ENCODE results near the gene SEMA6B.
"Not testable (repeated sequence)": the region's sequence is repeated elsewhere in the genome, so short reads cannot be mapped to it uniquely, and the experiment has no call there.

Gene SEMA6B

DNA sequence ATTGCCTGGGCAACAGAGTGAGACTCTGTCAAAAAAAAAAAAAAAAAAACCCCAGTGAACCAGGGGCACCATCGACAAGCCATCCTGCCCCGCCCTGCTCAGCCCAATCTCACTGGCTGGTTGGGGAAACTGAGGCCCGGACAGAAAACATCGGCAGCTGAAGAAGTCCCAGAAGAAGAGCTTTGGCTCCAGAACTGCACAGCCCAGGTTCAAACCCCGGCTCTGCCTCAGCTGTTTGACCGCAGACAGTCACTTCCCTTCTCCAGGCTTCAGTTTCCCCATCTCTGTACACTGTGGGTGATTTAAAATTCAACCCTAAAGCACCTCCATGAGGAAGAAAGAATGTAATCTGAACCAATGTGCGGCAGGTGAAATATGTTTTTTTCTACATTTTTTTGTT is 9.4 kb upstream of the SEMA6B start:
- Mint-ChIP-seq H3K9me3 (ENCODE audit: low read depth) (no peaks in the 10 kb centered on the region), H3K4me1 (ENCODE audit: low read depth) (no peaks in the 10 kb centered on the region), H3K27ac (no peak overlapping the region), H3K4me3 (no peak overlapping the region), H3K36me3 (no peaks in the 10 kb centered on the region), H3K27me3 (no peaks in the 10 kb centered on the region)

- Mint-ChIP-seq H3K9me3 (ENCODE audit: low read depth) (no peaks in the 10 kb centered on the region), H3K27me3 (no peaks in the 10 kb centered on the region), H3K36me3 (no peaks in the 10 kb centered on the region), H3K4me1 (ENCODE audit: low read depth) (no peaks in the 10 kb centered on the region), H3K4me3 (no peak overlapping the region), H3K27ac (no peak overlapping the region)
Observed at GRCh38 chr19:4567584-4568071, 8.1 kb upstream of the SEMA6B start.

DNA sequence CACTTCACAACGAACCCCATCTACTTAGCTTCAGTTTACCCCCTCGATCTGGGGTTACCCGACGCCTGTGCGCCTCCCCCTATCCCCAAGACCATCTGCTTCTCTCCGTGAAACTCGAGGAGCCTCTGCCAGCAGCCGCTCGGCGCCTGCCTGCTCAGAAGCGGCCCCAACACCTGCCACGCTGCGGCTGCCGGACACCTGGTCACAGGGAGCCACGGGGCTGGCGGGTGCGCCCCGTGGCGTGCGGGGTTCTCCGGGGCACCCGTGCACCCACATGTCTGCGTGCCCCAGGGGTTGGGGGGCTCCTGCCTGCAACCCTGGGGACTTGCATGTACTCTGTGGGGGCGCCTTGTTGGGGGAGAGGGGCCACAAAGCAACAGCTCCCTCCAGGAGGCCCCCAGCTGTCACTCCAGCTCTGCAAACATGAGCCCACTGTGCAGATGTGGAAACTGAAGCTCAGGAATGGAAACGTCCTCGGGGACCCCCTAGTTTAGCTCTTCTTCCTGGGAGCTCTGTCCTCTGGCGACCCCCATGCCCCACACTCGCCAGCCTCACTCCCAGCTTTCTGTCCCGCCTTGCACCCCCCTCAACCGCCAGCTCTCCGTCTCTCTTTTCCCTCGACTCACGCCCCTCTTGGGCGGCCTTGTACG is 7.0 kb upstream of the SEMA6B start:
- Mint-ChIP-seq H3K27me3 (no peaks in the 10 kb centered on the region), H3K4me3 (no peak overlapping the region), H3K9me3 (ENCODE audit: low read depth) (no peaks in the 10 kb centered on the region), H3K4me1 (ENCODE audit: low read depth) (no peaks in the 10 kb centered on the region), H3K27ac (no peak overlapping the region), H3K36me3 (no peaks in the 10 kb centered on the region)

- H3K36me3 Mint-ChIP-seq; H3K27ac Mint-ChIP-seq; H3K9me3 Mint-ChIP-seq (ENCODE audit: low read depth); H3K27me3 Mint-ChIP-seq; H3K4me1 Mint-ChIP-seq (ENCODE audit: low read depth); H3K4me3 Mint-ChIP-seq: not testable (repeated sequence)
Observed at GRCh38 chr19:4563562-4563961, 4.1 kb upstream of the SEMA6B start.

DNA sequence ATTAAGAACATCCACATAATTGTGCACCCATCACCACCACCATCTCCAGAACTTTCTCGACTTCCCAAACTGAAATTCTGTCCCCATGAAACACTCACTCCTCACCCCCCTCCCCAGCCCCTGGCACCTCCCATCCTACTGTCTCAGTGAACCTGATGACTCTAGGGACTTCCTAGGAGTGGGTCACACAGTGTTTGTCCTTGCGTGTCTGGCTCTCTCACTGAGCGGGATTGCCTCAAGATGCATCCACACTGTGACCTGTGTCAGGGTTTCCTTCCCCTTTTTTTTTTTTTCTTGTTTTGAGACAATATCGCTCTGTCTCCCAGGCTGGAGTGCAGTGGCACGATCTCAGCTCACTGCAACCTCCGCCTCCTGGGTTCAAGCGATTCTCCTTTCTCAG is 2.6 kb upstream of the SEMA6B start:
- not testable (repeated sequence) for H3K4me3 Mint-ChIP-seq; H3K27ac Mint-ChIP-seq; H3K9me3 Mint-ChIP-seq (ENCODE audit: low read depth); H3K36me3 Mint-ChIP-seq; H3K27me3 Mint-ChIP-seq; H3K4me1 Mint-ChIP-seq (ENCODE audit: low read depth)

GRCh38 chr19:4557971-4558941 is 1.2 kb downstream of the SEMA6B start:
- Mint-ChIP-seq H3K4me3 (no peak overlapping the region), H3K27ac (no peak overlapping the region)

DNA sequence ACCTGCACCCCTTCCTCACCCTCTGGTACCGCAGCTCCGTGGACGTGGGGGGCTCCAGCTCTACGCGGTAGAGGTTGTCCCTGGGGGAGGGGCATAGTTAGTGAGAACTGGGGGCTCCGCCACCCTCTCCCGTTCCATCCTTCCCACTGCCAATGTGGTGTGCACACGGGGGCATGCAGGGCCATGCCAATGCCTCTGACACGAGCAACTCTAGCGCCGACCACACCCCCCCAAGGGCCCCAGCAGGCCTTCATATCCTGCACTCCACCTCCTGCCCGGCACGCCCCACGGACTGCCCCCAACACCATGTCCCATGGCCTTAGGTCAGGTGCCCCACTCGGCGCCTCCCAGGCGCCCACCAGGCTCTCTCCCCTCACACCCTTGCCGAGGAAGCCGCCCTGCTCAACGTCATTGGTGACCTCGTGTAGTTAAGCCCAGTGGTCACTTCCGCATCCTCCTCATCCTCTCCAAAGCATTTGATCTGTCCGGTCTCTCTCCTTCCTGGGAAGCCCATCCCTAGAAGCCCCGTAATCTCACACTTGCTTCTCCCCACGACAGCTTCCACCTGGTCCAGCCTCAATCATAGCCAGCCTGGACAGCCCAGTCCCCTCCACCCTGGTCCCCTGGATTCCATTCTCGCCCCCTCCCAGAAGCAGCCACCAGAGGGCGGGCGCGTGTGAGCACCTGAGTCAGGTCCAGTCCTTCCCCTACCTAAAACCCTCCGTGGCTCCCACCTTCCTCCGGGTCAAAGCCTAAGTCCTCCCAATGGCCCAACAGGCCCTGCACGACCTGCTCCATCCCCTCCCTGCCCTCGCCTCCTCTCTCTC is 2.1 kb downstream of the SEMA6B start:
- Mint-ChIP-seq H3K27ac (no peak overlapping the region), H3K27me3 (no peaks in the 10 kb centered on the region), H3K9me3 (ENCODE audit: low read depth) (no peaks in the 10 kb centered on the region), H3K4me3 (no peak overlapping the region), H3K4me1 (ENCODE audit: low read depth) (no peaks in the 10 kb centered on the region), H3K36me3 (no peaks in the 10 kb centered on the region)

More at GRCh38 chr19:4557971-4558941, 1.2 kb downstream of the SEMA6B start:
- Mint-ChIP-seq H3K4me1 (ENCODE audit: low read depth) (no peaks in the 10 kb centered on the region), H3K27me3 (no peaks in the 10 kb centered on the region), H3K9me3 (ENCODE audit: low read depth) (no peaks in the 10 kb centered on the region), H3K36me3 (no peaks in the 10 kb centered on the region)

DNA sequence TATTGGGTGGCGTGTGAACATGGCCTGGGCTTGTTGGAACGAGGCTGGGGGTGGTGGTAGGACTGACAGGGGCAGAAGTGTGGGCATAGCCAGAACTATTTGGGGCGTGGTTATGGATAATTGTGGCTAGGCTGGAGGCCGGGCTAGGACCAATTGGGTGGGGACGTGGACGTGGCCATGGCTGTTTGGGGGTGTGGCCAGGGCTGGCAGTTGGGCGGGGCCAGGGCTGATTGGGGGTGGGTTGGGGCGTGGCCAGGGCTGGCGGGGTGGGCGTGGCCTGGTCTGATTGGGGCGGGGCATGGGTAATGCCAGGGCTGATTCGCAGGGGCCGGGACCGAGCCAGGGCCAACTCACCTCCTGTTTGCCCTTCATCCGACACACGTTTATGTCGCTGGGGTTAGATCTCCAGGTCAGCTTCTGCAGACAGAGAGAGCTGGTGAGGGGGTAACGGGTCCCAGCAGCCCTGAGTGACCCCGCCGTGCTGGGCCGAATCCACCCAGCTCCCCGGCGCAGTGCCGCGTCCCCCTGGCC is 2.8 kb downstream of the SEMA6B start:
- no peak overlapping the region for H3K4me3 Mint-ChIP-seq
- H3K4me1 Mint-ChIP-seq (ENCODE audit: low read depth) = no peaks in the 10 kb centered on the region
- H3K36me3 Mint-ChIP-seq = no peaks in the 10 kb centered on the region
- no peak overlapping the region for H3K27ac Mint-ChIP-seq
- H3K27me3 Mint-ChIP-seq = peaks cover 2% of the 10 kb centered on the region
- H3K9me3 Mint-ChIP-seq (ENCODE audit: low read depth) = no peaks in the 10 kb centered on the region

DNA sequence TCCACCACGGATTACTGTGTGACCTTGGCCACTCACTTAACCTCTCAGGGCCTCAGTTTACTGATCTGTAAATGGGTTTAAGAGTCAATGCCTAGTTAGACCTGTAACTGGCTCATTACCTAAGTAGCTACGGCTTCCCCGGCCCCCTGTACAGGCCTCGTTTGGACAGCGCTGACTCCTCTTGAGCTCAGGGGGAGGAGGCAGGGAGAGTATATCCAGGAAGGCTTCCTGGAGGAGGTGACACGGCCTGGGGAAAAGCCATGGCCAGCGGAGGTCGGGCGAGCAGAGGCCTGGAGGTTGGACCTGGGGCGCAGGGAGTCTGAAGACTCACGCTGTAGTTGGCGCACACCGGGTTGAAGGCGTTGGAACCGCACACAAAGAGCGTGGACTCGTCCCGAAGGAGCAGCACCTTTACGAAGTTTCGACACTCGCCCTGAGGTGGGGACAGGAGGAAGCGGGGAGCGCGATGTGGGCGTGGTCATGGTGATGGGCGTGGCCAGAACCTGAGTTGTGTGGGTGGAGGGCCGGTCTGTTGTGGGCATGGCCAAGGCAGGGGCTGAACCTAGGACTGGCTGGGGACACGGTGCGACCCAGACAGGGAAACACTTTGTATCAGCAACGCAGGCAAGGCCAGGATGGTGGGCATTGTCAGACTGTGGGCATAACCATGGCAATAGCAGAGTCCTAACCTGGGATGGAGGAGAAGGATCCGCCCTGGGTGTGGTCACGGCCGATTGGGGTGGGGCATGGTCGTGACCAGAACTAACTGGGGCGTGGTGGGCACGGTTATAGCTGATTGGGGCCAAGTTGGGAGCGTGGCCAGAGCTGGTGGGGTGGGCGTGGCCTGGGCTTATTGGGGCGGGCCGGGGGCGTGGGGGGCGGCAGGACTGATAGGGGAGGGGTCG is 3.6 kb downstream of the SEMA6B start:
- H3K4me3 Mint-ChIP-seq = no peak overlapping the region
- no peaks in the 10 kb centered on the region for H3K4me1 Mint-ChIP-seq (ENCODE audit: low read depth)
- peaks cover 2% of the 10 kb centered on the region for H3K27me3 Mint-ChIP-seq
- no peaks in the 10 kb centered on the region for H3K9me3 Mint-ChIP-seq (ENCODE audit: low read depth)
- no peaks in the 10 kb centered on the region for H3K36me3 Mint-ChIP-seq
- no peak overlapping the region for H3K27ac Mint-ChIP-seq

GRCh38 chr19:4554717-4555116 is 4.8 kb downstream of the SEMA6B start:
- no peak overlapping the region for H3K27ac Mint-ChIP-seq
- H3K4me3 Mint-ChIP-seq = no peak overlapping the region
- H3K9me3 Mint-ChIP-seq (ENCODE audit: low read depth) = no peaks in the 10 kb centered on the region
- H3K36me3 Mint-ChIP-seq = no peaks in the 10 kb centered on the region
- peaks cover 4% of the 10 kb centered on the region for H3K27me3 Mint-ChIP-seq
- no peaks in the 10 kb centered on the region for H3K4me1 Mint-ChIP-seq (ENCODE audit: low read depth)

DNA sequence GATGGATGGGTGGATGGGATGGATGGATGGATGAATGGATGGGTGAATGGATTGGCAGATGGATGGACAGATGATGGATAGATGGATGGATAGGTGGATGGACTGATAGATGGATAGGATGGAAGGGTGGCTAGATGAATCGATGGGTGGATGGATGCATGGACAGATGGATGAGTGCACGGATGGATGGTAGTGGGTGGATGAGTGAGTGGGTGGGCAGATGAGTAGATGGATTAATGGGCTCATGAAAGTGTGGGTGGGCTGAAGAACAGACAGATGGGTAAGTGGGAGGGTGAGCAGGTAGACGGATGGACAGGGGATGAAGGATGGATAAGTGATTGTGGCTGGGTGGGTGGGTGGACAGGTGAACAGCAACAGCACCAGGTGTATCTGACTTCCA is 5.7 kb downstream of the SEMA6B start:
- Mint-ChIP-seq H3K4me1 (ENCODE audit: low read depth) (no peaks in the 10 kb centered on the region), H3K4me3 (no peak overlapping the region), H3K36me3 (no peaks in the 10 kb centered on the region), H3K27ac (no peak overlapping the region), H3K27me3 (peaks cover 4% of the 10 kb centered on the region), H3K9me3 (ENCODE audit: low read depth) (no peaks in the 10 kb centered on the region)

- H3K4me3 Mint-ChIP-seq = no peak overlapping the region
- H3K9me3 Mint-ChIP-seq (ENCODE audit: low read depth) = no peaks in the 10 kb centered on the region
- H3K27ac Mint-ChIP-seq = no peak overlapping the region
- H3K4me1 Mint-ChIP-seq (ENCODE audit: low read depth) = no peaks in the 10 kb centered on the region
- H3K36me3 Mint-ChIP-seq = no peaks in the 10 kb centered on the region
- H3K27me3 Mint-ChIP-seq = peaks cover 4% of the 10 kb centered on the region
Observed at GRCh38 chr19:4553092-4553695, 6.3 kb downstream of the SEMA6B start.

DNA sequence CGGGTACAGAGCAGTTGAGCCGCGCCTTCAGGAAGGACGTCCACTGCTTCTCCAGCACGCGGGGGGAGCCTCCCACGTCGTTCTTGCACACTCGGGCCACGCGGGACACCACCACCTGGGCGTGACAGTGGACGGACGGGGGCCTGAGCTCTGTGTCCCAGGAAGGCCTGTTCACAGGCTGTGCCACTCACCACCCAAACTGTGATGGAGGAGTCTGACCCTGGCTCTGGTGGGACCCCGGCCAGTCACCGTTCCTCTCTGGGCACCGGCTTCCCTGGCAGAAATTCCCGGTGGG is 7.0 kb downstream of the SEMA6B start:
- Mint-ChIP-seq H3K27ac (no peak overlapping the region), H3K4me3 (no peak overlapping the region), H3K27me3 (peaks cover 4% of the 10 kb centered on the region), H3K36me3 (no peaks in the 10 kb centered on the region), H3K4me1 (ENCODE audit: low read depth) (no peaks in the 10 kb centered on the region), H3K9me3 (ENCODE audit: low read depth) (no peaks in the 10 kb centered on the region)
